Measurements from ENCODE around the gene GFER. TPM values are rescaled to one million over a fixed set of nuclear protein-coding genes. Genes with fewer than 3 reads are reported as not detected.

Gene GFER
- 6.4 and 11.7 TPM in 2 replicates for total RNA-seq (ENCODE audit: low replicate concordance)

GRCh38 chr16:1983544-1984346 lies at the start of gene GFER:
Gene GFER (plus strand): TSS chr16:1984193. CDS start chr16:1984219, 26 bp downstream.

GRCh38 chr16:1942810-1943726 lies 40.9 kb upstream of the GFER start, which contains the start of gene MSRB1:
Gene MSRB1 (minus strand): TSS chr16:1943199. CDS start chr16:1943156, 43 bp downstream.

GRCh38 chr16:1959269-1960039 lies 24.5 kb upstream of the GFER start, which contains the start of gene NDUFB10:
Gene NDUFB10 (plus strand): TSS chr16:1959538. CDS start chr16:1959625, 87 bp downstream.

GRCh38 chr16:1964506-1965395 lies 19.2 kb upstream of the GFER start, which contains the start of gene RPS2:
Gene RPS2 (minus strand): TSS chr16:1964826. CDS start chr16:1964625, 201 bp downstream.

GRCh38 chr16:1966460-1966859 lies 17.5 kb upstream of the GFER start, which contains the start of gene RNF151:
Gene RNF151 (plus strand): TSS chr16:1966856. CDS start chr16:1966882, 26 bp downstream.

GRCh38 chr16:1971796-1972489 lies 12.1 kb upstream of the GFER start, which contains the start of gene TBL3:
Gene TBL3 (plus strand): TSS chr16:1972053. CDS start chr16:1972165, 112 bp downstream.

GRCh38 chr16:1981398-1981836 lies 2.6 kb upstream of the GFER start, which contains the start of gene NOXO1:
Gene NOXO1 (minus strand): TSS chr16:1981469. CDS start chr16:1981179, 290 bp downstream.

GRCh38 chr16:1989209-1990100 lies 5.5 kb downstream of the GFER start, which contains the start of gene SYNGR3:
Gene SYNGR3 (plus strand): TSS chr16:1989970. CDS start chr16:1990103, 133 bp downstream.

GRCh38 chr16:2009791-2010510 lies 26.0 kb downstream of the GFER start, which contains the start of gene ZNF598:
Gene ZNF598 (minus strand): TSS chr16:2009821.

GRCh38 chr16:2019518-2019920 lies 35.5 kb downstream of the GFER start, which contains the start of gene NPW:
Gene NPW (plus strand): TSS chr16:2019785.

GRCh38 chr16:2026461-2027023 lies 42.5 kb downstream of the GFER start, which contains the start of gene NHERF2:
Gene NHERF2 (plus strand): TSS chr16:2026902. CDS start chr16:2027006, 104 bp downstream.

Other genes with a start within 250 kb of the GFER start
- gene NME3, start 212.7 kb upstream of the GFER start, total RNA-seq (ENCODE audit: low replicate concordance) = 35.7 and 45.9 TPM in 2 replicates
- 5.0 TPM in 2 replicates for gene EME2, start 211.4 kb upstream of the GFER start, total RNA-seq (ENCODE audit: low replicate concordance)
- 71.6 and 87.2 TPM in 2 replicates for gene MRPS34, start 211.1 kb upstream of the GFER start, total RNA-seq (ENCODE audit: low replicate concordance)
- 30.8 and 55.7 TPM in 2 replicates for gene SPSB3, start 201.6 kb upstream of the GFER start, total RNA-seq (ENCODE audit: low replicate concordance)
- 30.3 and 65.2 TPM in 2 replicates for gene NUBP2, start 201.2 kb upstream of the GFER start, total RNA-seq (ENCODE audit: low replicate concordance)
- under 0.01 TPM in 2 replicates for gene IGFALS, start 190.5 kb upstream of the GFER start, total RNA-seq (ENCODE audit: low replicate concordance)
- 51.5 and 65.6 TPM in 2 replicates for gene HAGH, start 157.4 kb upstream of the GFER start, total RNA-seq (ENCODE audit: low replicate concordance)
- gene FAHD1, start 157.0 kb upstream of the GFER start, total RNA-seq (ENCODE audit: low replicate concordance) = 71.6 and 134 TPM in 2 replicates
- 0.23 TPM in 1 of 2 replicates, not detected in the other for gene MEIOB, start 112.0 kb upstream of the GFER start, total RNA-seq (ENCODE audit: low replicate concordance)
- gene HS3ST6, start 65.8 kb upstream of the GFER start, total RNA-seq (ENCODE audit: low replicate concordance) = not detected in 2 replicates
- 4.8 and 8.5 TPM in 2 replicates for gene MSRB1, start 41.0 kb upstream of the GFER start, total RNA-seq (ENCODE audit: low replicate concordance)
- gene RPL3L, start 29.5 kb upstream of the GFER start, total RNA-seq (ENCODE audit: low replicate concordance) = 0.12 TPM in 1 of 2 replicates, not detected in the other
- gene NDUFB10, start 24.7 kb upstream of the GFER start, total RNA-seq (ENCODE audit: low replicate concordance) = 221 and 281 TPM in 2 replicates
- gene RPS2, start 19.4 kb upstream of the GFER start, total RNA-seq (ENCODE audit: low replicate concordance) = 3,947 and 4,144 TPM in 2 replicates
- gene RNF151, start 17.3 kb upstream of the GFER start, total RNA-seq (ENCODE audit: low replicate concordance) = not detected in 2 replicates
- 36.2 and 36.5 TPM in 2 replicates for gene TBL3, start 12.1 kb upstream of the GFER start, total RNA-seq (ENCODE audit: low replicate concordance)
- gene NOXO1, start 2.7 kb upstream of the GFER start, total RNA-seq (ENCODE audit: low replicate concordance) = not detected in 2 replicates
- gene SYNGR3, start 5.8 kb downstream of the GFER start, total RNA-seq (ENCODE audit: low replicate concordance) = 0.94 and 4.9 TPM in 2 replicates
- 9.9 and 12.0 TPM in 2 replicates for gene ZNF598, start 25.6 kb downstream of the GFER start, total RNA-seq (ENCODE audit: low replicate concordance)
- gene NPW, start 35.6 kb downstream of the GFER start, total RNA-seq (ENCODE audit: low replicate concordance) = 0.23 and 0.60 TPM in 2 replicates
- 8.2 and 48.6 TPM in 2 replicates for gene NHERF2, start 42.7 kb downstream of the GFER start, total RNA-seq (ENCODE audit: low replicate concordance)
- gene NTHL1, start 63.6 kb downstream of the GFER start, total RNA-seq (ENCODE audit: low replicate concordance) = 33.1 and 36.3 TPM in 2 replicates
- 29.4 and 80.4 TPM in 2 replicates for gene TSC2, start 63.8 kb downstream of the GFER start, total RNA-seq (ENCODE audit: low replicate concordance)
- gene PKD1, start 151.7 kb downstream of the GFER start, total RNA-seq (ENCODE audit: low replicate concordance) = 63.7 and 174 TPM in 2 replicates
- 1.3 and 1.5 TPM in 2 replicates for gene RAB26, start 164.4 kb downstream of the GFER start, total RNA-seq (ENCODE audit: low replicate concordance)
- gene TRAF7, start 171.6 kb downstream of the GFER start, total RNA-seq (ENCODE audit: low replicate concordance) = 37.0 and 49.5 TPM in 2 replicates
- gene CASKIN1, start 212.4 kb downstream of the GFER start, total RNA-seq (ENCODE audit: low replicate concordance) = 0.08 and 0.47 TPM in 2 replicates
- gene MLST8, start 221.3 kb downstream of the GFER start, total RNA-seq (ENCODE audit: low replicate concordance) = 16.5 and 19.7 TPM in 2 replicates
- 2.9 and 4.0 TPM in 2 replicates for gene BRICD5, start 226.7 kb downstream of the GFER start, total RNA-seq (ENCODE audit: low replicate concordance)
- gene PGP, start 230.6 kb downstream of the GFER start, total RNA-seq (ENCODE audit: low replicate concordance) = 5.3 and 9.5 TPM in 2 replicates
- 26.2 and 33.9 TPM in 2 replicates for gene E4F1, start 239.4 kb downstream of the GFER start, total RNA-seq (ENCODE audit: low replicate concordance)